Measurements from ENCODE around the gene PTPRCAP. TPM values are rescaled to one million over a fixed set of nuclear protein-coding genes. Genes with fewer than 3 reads are reported as not detected.

The PTPRCAP gene
- total RNA-seq, 1 donor from 2014 or later = 109 TPM

GRCh38 chr11:67445515-67445914 is 8.0 kb upstream of the PTPRCAP start:
- no peak for DNase-seq (ENCODE audit: low spot score)
- Mint-ChIP-seq H3K27me3 (ENCODE audit: insufficient read depth) (peaks cover 3% of the 10 kb centered on the region), H3K36me3 (ENCODE audit: low read depth) (no peaks in the 10 kb centered on the region), H3K9me3 (no peaks in the 10 kb centered on the region), H3K27ac (peak overlapping the region; percentile 91), H3K4me1 (ENCODE audit: low read depth) (peaks cover 40% of the 10 kb centered on the region), H3K4me3 (peak overlapping the region; percentile 78)
- intact Hi-C loops (cut with micrococcal nuclease) = no loop called here

- Mint-ChIP-seq H3K27ac (peak overlapping the region; percentile 77), H3K9me3 (no peaks in the 10 kb centered on the region), H3K27me3 (ENCODE audit: insufficient read depth) (no peaks in the 10 kb centered on the region), H3K4me1 (ENCODE audit: low read depth) (peaks cover 52% of the 10 kb centered on the region), H3K36me3 (ENCODE audit: low read depth) (peaks cover 10% of the 10 kb centered on the region), H3K4me3 (peak overlapping the region; percentile 75)
- intact Hi-C loops (cut with micrococcal nuclease) = loop anchor here (1.0 kb wide), 1 partner anchor 27 kb away; the partner anchor contains the start of gene TMEM134
- DNase-seq (ENCODE audit: low spot score) = no peak
Measured at GRCh38 chr11:67442504-67443404, 5.3 kb upstream of the PTPRCAP start.

- Mint-ChIP-seq H3K4me1 (ENCODE audit: low read depth) (peaks cover 47% of the 10 kb centered on the region), H3K4me3 (peak overlapping the region; percentile 75), H3K27me3 (ENCODE audit: insufficient read depth) (no peaks in the 10 kb centered on the region), H3K27ac (peak overlapping the region; percentile 77), H3K36me3 (ENCODE audit: low read depth) (peaks cover 12% of the 10 kb centered on the region), H3K9me3 (no peaks in the 10 kb centered on the region)
- intact Hi-C loops (cut with micrococcal nuclease) = no loop called here
- no peak for DNase-seq (ENCODE audit: low spot score)
Measured at GRCh38 chr11:67441731-67442351, 4.4 kb upstream of the PTPRCAP start.

GRCh38 chr11:67441098-67441563 is 3.6 kb upstream of the PTPRCAP start:
- no peaks in the 10 kb centered on the region for H3K9me3 Mint-ChIP-seq
- peaks cover 16% of the 10 kb centered on the region for H3K36me3 Mint-ChIP-seq (ENCODE audit: low read depth)
- no peaks in the 10 kb centered on the region for H3K27me3 Mint-ChIP-seq (ENCODE audit: insufficient read depth)
- DNase-seq (ENCODE audit: low spot score) = no peak
- peak overlapping the region; percentile 97 for H3K27ac Mint-ChIP-seq
- intact Hi-C loops (cut with micrococcal nuclease) = no loop called here
- no peak overlapping the region for H3K4me3 Mint-ChIP-seq
- peaks cover 45% of the 10 kb centered on the region for H3K4me1 Mint-ChIP-seq (ENCODE audit: low read depth)

GRCh38 chr11:67440229-67441097 is 3.0 kb upstream of the PTPRCAP start:
- H3K27ac Mint-ChIP-seq = peak overlapping the region; percentile 97
- peaks cover 39% of the 10 kb centered on the region for H3K4me1 Mint-ChIP-seq (ENCODE audit: low read depth)
- DNase-seq (ENCODE audit: low spot score) = no peak
- H3K27me3 Mint-ChIP-seq (ENCODE audit: insufficient read depth) = no peaks in the 10 kb centered on the region
- no peaks in the 10 kb centered on the region for H3K9me3 Mint-ChIP-seq
- intact Hi-C loops (cut with micrococcal nuclease) = no loop called here
- peaks cover 17% of the 10 kb centered on the region for H3K36me3 Mint-ChIP-seq (ENCODE audit: low read depth)
- H3K4me3 Mint-ChIP-seq = peak overlapping the region; percentile 90

GRCh38 chr11:67439321-67440228 is 2.1 kb upstream of the PTPRCAP start:
- Mint-ChIP-seq H3K4me1 (ENCODE audit: low read depth) (peaks cover 33% of the 10 kb centered on the region), H3K27ac (peak overlapping the region; percentile 97), H3K9me3 (no peaks in the 10 kb centered on the region), H3K36me3 (ENCODE audit: low read depth) (peaks cover 21% of the 10 kb centered on the region), H3K4me3 (peak overlapping the region; percentile 90), H3K27me3 (ENCODE audit: insufficient read depth) (no peaks in the 10 kb centered on the region)
- intact Hi-C loops (cut with micrococcal nuclease) = loop anchor here (2.0 kb wide), 2 partner anchors 19 to 29 kb away; partner anchors contain the start of gene TMEM134
- DNase-seq (ENCODE audit: low spot score) = peak; percentile 31

- Mint-ChIP-seq H3K9me3 (no peaks in the 10 kb centered on the region), H3K27ac (peak overlapping the region; percentile 97), H3K4me3 (peak overlapping the region; percentile 90), H3K36me3 (ENCODE audit: low read depth) (peaks cover 23% of the 10 kb centered on the region), H3K27me3 (ENCODE audit: insufficient read depth) (no peaks in the 10 kb centered on the region), H3K4me1 (ENCODE audit: low read depth) (peaks cover 33% of the 10 kb centered on the region)
- peak; percentile 72 for DNase-seq (ENCODE audit: low spot score)
- intact Hi-C loops (cut with micrococcal nuclease) = loop anchor here (1.0 to 2.0 kb wide), 3 partner anchors 18 to 68 kb away; partner anchors contain the start of gene TMEM134
Measured at GRCh38 chr11:67438158-67438902, 848 bp upstream of the PTPRCAP start.

- no peak for DNase-seq (ENCODE audit: low spot score)
- intact Hi-C loops (cut with micrococcal nuclease) = loop anchor here (1.0 to 2.0 kb wide), 4 partner anchors 17 to 69 kb away; partner anchors contain the start of gene TMEM134
- Mint-ChIP-seq H3K36me3 (ENCODE audit: low read depth) (peaks cover 24% of the 10 kb centered on the region), H3K27me3 (ENCODE audit: insufficient read depth) (no peaks in the 10 kb centered on the region), H3K9me3 (no peaks in the 10 kb centered on the region), H3K4me3 (peak overlapping the region; percentile 90), H3K4me1 (ENCODE audit: low read depth) (peaks cover 31% of the 10 kb centered on the region), H3K27ac (peak overlapping the region; percentile 88)
Measured at GRCh38 chr11:67437809-67438157, 301 bp upstream of the PTPRCAP start.

- intact Hi-C loops (cut with micrococcal nuclease) = loop anchor here (1.0 to 2.0 kb wide), 2 partner anchors 8 to 50 kb away; partner anchors contain the start of gene RPS6KB2
- peak overlapping the region; percentile 90 for H3K4me3 Mint-ChIP-seq
- no peaks in the 10 kb centered on the region for H3K9me3 Mint-ChIP-seq
- DNase-seq (ENCODE audit: low spot score) = peak; percentile 63
- H3K27me3 Mint-ChIP-seq (ENCODE audit: insufficient read depth) = no peaks in the 10 kb centered on the region
- H3K27ac Mint-ChIP-seq = peak overlapping the region; percentile 92
- H3K4me1 Mint-ChIP-seq (ENCODE audit: low read depth) = peaks cover 37% of the 10 kb centered on the region
- H3K36me3 Mint-ChIP-seq (ENCODE audit: low read depth) = peaks cover 33% of the 10 kb centered on the region
Measured at GRCh38 chr11:67436459-67437081, 912 bp downstream of the PTPRCAP start.

GRCh38 chr11:67435727-67436458 is 1.6 kb downstream of the PTPRCAP start:
- no peak for DNase-seq (ENCODE audit: low spot score)
- peaks cover 33% of the 10 kb centered on the region for H3K36me3 Mint-ChIP-seq (ENCODE audit: low read depth)

More at GRCh38 chr11:67435727-67436458, 1.6 kb downstream of the PTPRCAP start:
- intact Hi-C loops (cut with micrococcal nuclease) = loop anchor here (1.0 to 2.0 kb wide), 2 partner anchors 8 to 51 kb away; partner anchors contain the start of gene RPS6KB2
- H3K27ac Mint-ChIP-seq = peak overlapping the region; percentile 92
- no peaks in the 10 kb centered on the region for H3K9me3 Mint-ChIP-seq
- H3K27me3 Mint-ChIP-seq (ENCODE audit: insufficient read depth) = no peaks in the 10 kb centered on the region
- H3K4me1 Mint-ChIP-seq (ENCODE audit: low read depth) = peaks cover 36% of the 10 kb centered on the region
- H3K4me3 Mint-ChIP-seq = peak overlapping the region; percentile 90
